Ishikawa (cell line): ENCODE measurements around the gene SYNM.

Experiments
- CEBPB ChIP-seq: IDR thresholded peaks from 2 replicates; pipeline ENCODE4 v1.6.1; 2012
- CREB1 ChIP-seq: IDR thresholded peaks from 2 replicates; pipeline ENCODE4 v1.6.1; 2012; ENCODE audit warnings: low read depth
- FOXM1 ChIP-seq: IDR thresholded peaks from 2 replicates; pipeline ENCODE4 v1.6.1; 2012; ENCODE audit warnings: low read depth, borderline replicate concordance
- YY1 ChIP-seq: IDR thresholded peaks from 2 replicates; pipeline ENCODE4 v1.6.1; 2012; ENCODE audit warnings: low read depth
- TF ChIP-seq, protein P1 (sequence below): IDR thresholded peaks from 2 replicates; pipeline ENCODE4 v1.6.1; 2012

DNA sequence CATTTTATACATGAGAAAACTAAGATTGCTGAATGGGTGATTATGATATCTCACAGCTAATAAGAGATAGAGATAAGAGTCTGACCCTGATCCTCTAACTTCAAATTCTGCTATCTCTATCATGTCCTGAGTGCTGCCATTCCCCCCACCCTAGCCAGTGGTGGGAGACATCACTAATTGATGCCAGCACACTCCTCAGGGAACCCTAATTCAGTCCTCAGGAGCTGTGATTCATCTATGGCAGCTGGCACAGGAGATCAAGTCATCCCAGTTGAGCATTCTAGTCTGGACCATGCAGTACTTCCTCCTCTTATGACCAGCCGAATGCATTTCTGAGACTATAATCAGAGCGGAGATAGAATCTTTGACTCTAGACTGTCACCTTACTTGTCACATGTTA is 71.9 kb downstream of the SYNM start:
- TF ChIP-seq FOXM1 (no peak), CEBPB (no peak), YY1 (no peak), CREB1 (no peak)
- TF ChIP-seq, protein P1, sequence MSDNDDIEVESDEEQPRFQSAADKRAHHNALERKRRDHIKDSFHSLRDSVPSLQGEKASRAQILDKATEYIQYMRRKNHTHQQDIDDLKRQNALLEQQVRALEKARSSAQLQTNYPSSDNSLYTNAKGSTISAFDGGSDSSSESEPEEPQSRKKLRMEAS: no peak
